Gastrocnemius medialis (tissue), 4 donors: Measurements from ENCODE around the gene ANKH.

Source experiments
- POLR2A ChIP-seq, 2 donors: fragments of 450-650 bp; IDR thresholded peaks; one replicate each; pipeline ENCODE4 v1.6.1; 2017; ENCODE audit warnings: antibody characterized with exemption in 2 of 2, mild to moderate bottlenecking in 2 of 2, moderate library complexity in 2 of 2
- TF ChIP-seq, protein P1 (sequence below), 5 experiments: fragments of 450-650 bp in 3 of 5; fragments of 200-600 bp in 2 of 5; sonication (generic) in 2 of 5; IDR thresholded peaks in 4 of 5; conservative IDR thresholded peaks in 1 of 5; 1 replicate in 4 of 5; 2 replicates in 1 of 5; pipeline ENCODE4 v1.5.1; 2016 to 2019; ENCODE audit warnings: antibody characterized with exemption in 5 of 5, mild to moderate bottlenecking in 3 of 5, moderate library complexity in 3 of 5

DNA sequence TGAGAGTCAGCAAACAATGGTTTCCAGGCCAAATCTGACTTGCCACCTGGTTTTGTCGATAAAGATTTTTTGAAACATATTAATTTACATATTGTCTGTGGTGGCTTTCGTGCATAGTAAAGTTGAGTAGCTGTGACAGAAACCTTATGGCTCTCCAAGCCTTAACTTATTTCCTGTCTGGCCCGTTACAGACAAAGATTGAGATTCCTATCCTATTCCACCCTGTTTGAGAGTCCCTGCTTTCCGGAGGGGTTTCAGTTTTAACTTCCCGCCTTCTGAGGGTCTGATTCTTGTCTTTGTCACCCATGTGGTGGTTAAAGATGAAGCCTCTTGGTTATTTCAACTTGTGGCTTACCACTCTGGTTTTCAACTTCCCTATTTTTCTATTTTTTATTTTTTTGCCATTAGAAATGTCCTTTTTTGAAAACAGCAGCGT lies 195.7 kb downstream of the ANKH start:
- TF ChIP-seq, protein P1, sequence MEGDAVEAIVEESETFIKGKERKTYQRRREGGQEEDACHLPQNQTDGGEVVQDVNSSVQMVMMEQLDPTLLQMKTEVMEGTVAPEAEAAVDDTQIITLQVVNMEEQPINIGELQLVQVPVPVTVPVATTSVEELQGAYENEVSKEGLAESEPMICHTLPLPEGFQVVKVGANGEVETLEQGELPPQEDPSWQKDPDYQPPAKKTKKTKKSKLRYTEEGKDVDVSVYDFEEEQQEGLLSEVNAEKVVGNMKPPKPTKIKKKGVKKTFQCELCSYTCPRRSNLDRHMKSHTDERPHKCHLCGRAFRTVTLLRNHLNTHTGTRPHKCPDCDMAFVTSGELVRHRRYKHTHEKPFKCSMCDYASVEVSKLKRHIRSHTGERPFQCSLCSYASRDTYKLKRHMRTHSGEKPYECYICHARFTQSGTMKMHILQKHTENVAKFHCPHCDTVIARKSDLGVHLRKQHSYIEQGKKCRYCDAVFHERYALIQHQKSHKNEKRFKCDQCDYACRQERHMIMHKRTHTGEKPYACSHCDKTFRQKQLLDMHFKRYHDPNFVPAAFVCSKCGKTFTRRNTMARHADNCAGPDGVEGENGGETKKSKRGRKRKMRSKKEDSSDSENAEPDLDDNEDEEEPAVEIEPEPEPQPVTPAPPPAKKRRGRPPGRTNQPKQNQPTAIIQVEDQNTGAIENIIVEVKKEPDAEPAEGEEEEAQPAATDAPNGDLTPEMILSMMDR (IDR thresholded peaks at IDR 0.05 in 4 of 5, conservative IDR thresholded peaks at IDR 0.05 in 1 of 5): no peak
- no peak for TF ChIP-seq POLR2A (IDR thresholded peaks at IDR 0.05)
